Heart left ventricle (tissue), 13 donors: Measurements from ENCODE around the gene WNT7B.

Experiments
- CTCF ChIP-seq, 12 donors: fragments of 200-600 bp; sonication (generic) in 4 of 12; IDR thresholded peaks; one replicate each; pipeline versions ENCODE4 v1.5.0 to v1.8.0; 2018 to 2022; ENCODE audit warnings: antibody characterized with exemption in 12 of 12, mild to moderate bottlenecking in 5 of 12
- POLR2A ChIP-seq, 2 donors: fragments of 450-650 bp; IDR thresholded peaks; one replicate each; pipeline ENCODE4 v1.6.1; 2017; ENCODE audit warnings: antibody characterized with exemption in 2 of 2, mild to moderate bottlenecking in 2 of 2, moderate library complexity in 2 of 2
- donor health status: ischemic (EF 13 %, LVEDD 7.1; RV severe dilation, severe dysfunction).
- donor health status: DM: no; HTN: yes; CAD: no.
- donor health status: DM: no; HTN: no; CAD: no.
- donor health status: ischemic (EF 25% LVEDD 6.9; RV normal size, moderate dysfunction).
- donor health status: ischemic (EF 25% LVEDD 5.7; RV mildly dilated, moderate dysfunction).
- donor health status: ischemic (EF 35%, LVEDD 5.7; RV mildly dilated, moderate dysfunction).
- donor health status: nonischemic (EF 11% LVEDD 7.7; RV severe dilation, severe dysfunction).
- donor health status: DM: yes; HTN: yes; CAD: no.
- donor health status: PGD.
- donor health status: ischemic (EF 29% LVEDD 5.4; RV normal size, mild dysfunction).
- donor health status: nonischemic (EF 23%, LVEDD 6.1; RV moderate dilation, normal function).

DNA sequence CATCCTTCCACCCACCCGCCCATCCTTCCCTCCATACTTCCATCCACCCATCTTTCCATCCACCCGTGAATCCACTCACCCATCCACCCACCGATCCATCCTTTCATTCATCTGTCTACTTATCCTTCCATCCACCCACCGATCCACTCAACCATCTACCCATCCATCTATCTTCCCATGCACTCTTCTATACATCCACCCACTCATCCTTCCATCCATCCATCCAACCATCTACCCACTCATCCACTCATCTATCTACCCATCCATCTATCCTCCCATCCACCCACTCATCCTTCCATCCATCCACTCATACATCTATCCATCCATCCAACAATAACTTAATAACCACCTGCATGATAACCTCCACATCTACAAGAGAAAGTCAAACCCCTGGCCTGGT is 47.3 kb downstream of the WNT7B start:
- TF ChIP-seq CTCF (IDR thresholded peaks at IDR 0.05), result no peak
- no peak for TF ChIP-seq POLR2A (IDR thresholded peaks at IDR 0.05)
